GM21447 (cell line): Measurements from ENCODE around the gene DLGAP4.

Source experiments
- ATAC-seq: cut with Tn5 transposase; IDR thresholded peaks from one replicate; pipeline ENCODE4 v1.9.1; 2021; ENCODE audit not compliant: unreplicated experiment

Gene DLGAP4

GRCh38 chr20:36404435-36404978, 98.4 kb downstream of the DLGAP4 start:
- ATAC-seq, result no peak

- no peak for ATAC-seq
Observed at GRCh38 chr20:36405255-36405654, 99.1 kb downstream of the DLGAP4 start.

GRCh38 chr20:36407199-36407733, 101.1 kb downstream of the DLGAP4 start:
- no peak for ATAC-seq

GRCh38 chr20:36408219-36408618, 102.1 kb downstream of the DLGAP4 start:
- ATAC-seq, result no peak

GRCh38 chr20:36411861-36412454, 105.8 kb downstream of the DLGAP4 start:
- no peak for ATAC-seq

GRCh38 chr20:36415475-36416002, 109.4 kb downstream of the DLGAP4 start:
- ATAC-seq, result no peak

GRCh38 chr20:36418711-36419110, 112.6 kb downstream of the DLGAP4 start:
- ATAC-seq, result no peak

GRCh38 chr20:36421641-36422040, 115.5 kb downstream of the DLGAP4 start:
- no peak for ATAC-seq

- no peak for ATAC-seq
Observed at GRCh38 chr20:36424314-36424713, 118.2 kb downstream of the DLGAP4 start.

GRCh38 chr20:36425166-36425565, 119.0 kb downstream of the DLGAP4 start:
- ATAC-seq, result no peak

- ATAC-seq, result no peak
Observed at GRCh38 chr20:36431604-36432003, 125.5 kb downstream of the DLGAP4 start.

GRCh38 chr20:36432096-36432495, 126.0 kb downstream of the DLGAP4 start:
- ATAC-seq, result no peak

- ATAC-seq, result no peak
Observed at GRCh38 chr20:36434383-36434782, 128.2 kb downstream of the DLGAP4 start.

- no peak for ATAC-seq
Observed at GRCh38 chr20:36435124-36435523, 129.0 kb downstream of the DLGAP4 start.

GRCh38 chr20:36435592-36436541, 129.7 kb downstream of the DLGAP4 start:
- no peak for ATAC-seq

- no peak for ATAC-seq
Observed at GRCh38 chr20:36439040-36439730, 133.0 kb downstream of the DLGAP4 start.

- no peak for ATAC-seq
Observed at GRCh38 chr20:36439731-36440072, 133.6 kb downstream of the DLGAP4 start.

- ATAC-seq, result no peak
Observed at GRCh38 chr20:36440370-36441026, 134.4 kb downstream of the DLGAP4 start.

GRCh38 chr20:36441027-36441414, 134.9 kb downstream of the DLGAP4 start:
- no peak for ATAC-seq

GRCh38 chr20:36441416-36441815, 135.3 kb downstream of the DLGAP4 start:
- no peak for ATAC-seq

- ATAC-seq, result no peak
Observed at GRCh38 chr20:36445847-36446246, 139.7 kb downstream of the DLGAP4 start.
